H1 (cell line): Measurements from ENCODE around the gene INTS6. TPM values are rescaled to one million over a fixed set of nuclear protein-coding genes. Genes with fewer than 3 reads are reported as not detected.

Source experiments
- EP300 ChIP-seq, 2 experiments: IDR thresholded peaks; 1 replicate in 1 of 2; 2 replicates in 1 of 2; pipeline ENCODE4 v1.6.1; 2011 to 2012; ENCODE audit warnings: low read depth in 2 of 2, low read length in 2 of 2, mild to moderate bottlenecking in 2 of 2, borderline replicate concordance in 1 of 2, inconsistent platforms in 1 of 2, moderate library complexity in 1 of 2
- KDM1A ChIP-seq: fragments of 200-600, 300-600 bp; sonication (generic); IDR thresholded peaks from 2 replicates; pipeline ENCODE4 v1.7.1; 2016; ENCODE audit warnings: mild to moderate bottlenecking, low read length, borderline replicate concordance
- PHF8 ChIP-seq: fragments of 200-600 bp; sonication (generic); conservative IDR thresholded peaks from 2 replicates; pipeline ENCODE4 v1.7.1; 2012; ENCODE audit warnings: low read depth, mild to moderate bottlenecking, inconsistent platforms, low read length, moderate library complexity
- polyA plus RNA-seq, 7 experiments: library from polyadenylated mRNA; depleted of rRNA in 3 of 7; stranded (reverse) in 5 of 7; unstranded in 2 of 7; fragments of >200 nt in 5 of 7; fragments of 200-250 nt in 2 of 7; gene quantifications; 1 replicate in 5 of 7; 2 replicates in 1 of 7; 4 replicates in 1 of 7; pipeline versions ENCODE4 v1.2.1 to v1.2.3, GENCODE V29; 2011 to 2013; ENCODE audit warnings: missing spikeins in 2 of 7, mixed read lengths in 2 of 7
- total RNA-seq: library from RNA; stranded (reverse); fragmentation: NEBNext Ultra II Directional; extraction: Animal tissue kit (Norgen Biotek cat#: 25700); gene quantifications from 2 replicates; pipeline ENCODE4 v1.2.1, GENCODE V29; 2021

INTS6 gene
- total and polyA plus RNA-seq, 2 of the 8 experiments (the other 6 are each of a cell fraction or from before 2014, with no cell fraction given), result 12.6 to 42.8 TPM

GRCh38 chr13:51412431-51412830 lies 40.4 kb downstream of the INTS6 start (continued):
- TF ChIP-seq EP300 (IDR thresholded peaks at IDR 0.05; ENCODE audit: borderline replicate concordance in 1 of 2, low read depth in 2 of 2, low read length in 2 of 2) (no peak), PHF8 (no peak), KDM1A (no peak)
